Measurements from ENCODE around the gene DLG2.

- no peak for TF ChIP-seq RNF2 (IDR thresholded peaks at IDR 0.05)
- TF ChIP-seq ATF7 (IDR thresholded peaks at IDR 0.05) = no peak
- TF ChIP-seq CREB1 (IDR thresholded peaks at IDR 0.05) = no peak
- no peak for TF ChIP-seq CREB1 (CRISPR knock-in tag; IDR thresholded peaks at IDR 0.05)
- TF ChIP-seq CTCF (IDR thresholded peaks at IDR 0.05 in 2 of 3, conservative IDR thresholded peaks at IDR 0.05 in 1 of 3; ENCODE audit: insufficient read depth in 2 of 3, low read depth in 1 of 3, low read length in 3 of 3) = no peak
- no peak for TF ChIP-seq HNRNPK (IDR thresholded peaks at IDR 0.05; ENCODE audit: low read depth, low read length, poor library complexity, severe bottlenecking)
- TF ChIP-seq HDAC6 (IDR thresholded peaks at IDR 0.05; ENCODE audit: low read depth, low read length) = no peak
- TF ChIP-seq RBM25 (IDR thresholded peaks at IDR 0.05; ENCODE audit: low read depth, low read length, severe bottlenecking) = no peak
Measured at GRCh38 chr11:85086504-85087284, 540.5 kb downstream of the DLG2 start.

Measured in K562 (cell line).